Endothelial cell of umbilical vein (primary cell): ENCODE measurements around the gene LZTS3. TPM values are rescaled to one million over a fixed set of nuclear protein-coding genes. Genes with fewer than 3 reads are reported as not detected.

Experiments used
- BruUV-seq: library from RNA; stranded (reverse); fragments of 400-500 nt; replicated peaks from 2 replicates; lab custom pipeline; 2021; lab: Mats Ljungman, UMichigan
- CTCF ChIA-PET: fragments of 300-600, 350-600 bp; sonication (Branson Sonifier 250); formaldehyde crosslinking; loops from one replicate; lab custom pipeline; 2021; ENCODE audit warnings: antibody characterized with exemption, inconsistent platforms; lab: Charles Lee
- POLR2A ChIA-PET: fragments of 300-600, 350-600 bp; sonication (Branson Sonifier 250); formaldehyde crosslinking; loops from one replicate; lab custom pipeline; 2021; ENCODE audit warnings: antibody characterized with exemption, inconsistent platforms; lab: Charles Lee
- DNase-seq: peaks from one replicate; pipeline ENCODE4 v3.0.0-alpha.2; 2011; ENCODE audit warnings: low read depth, low spot score
- FAIRE-seq: peaks from 2 replicates; lab custom pipeline; 2011; peaks lifted over from hg19 to GRCh38; lab: Jason Lieb, UNC
- H2AFZ ChIP-seq: 2 replicates; pipeline ENCODE4 v1.6.0; 2012; ENCODE audit warnings: low read depth, low read length, control low read depth, inconsistent platforms
- H3K27ac ChIP-seq: 2 replicates; pipeline ENCODE4 v1.5.1; 2011; ENCODE audit warnings: low read depth, mild to moderate bottlenecking, control low read depth, low read length, moderate library complexity; ENCODE audit not compliant: insufficient read depth
- H3K27me3 ChIP-seq, 2 experiments: 2 replicates each; pipeline versions ENCODE4 v1.6.0 to v1.6.1; 2011; ENCODE audit warnings: low read length in 2 of 2, mixed read lengths in 1 of 2; ENCODE audit not compliant: control insufficient read depth in 2 of 2, insufficient read depth in 2 of 2
- H3K36me3 ChIP-seq, 2 experiments: 2 replicates in 1 of 2; 3 replicates in 1 of 2; pipeline ENCODE4 v1.5.1; 2011; ENCODE audit warnings: low read length in 2 of 2, mild to moderate bottlenecking in 1 of 2, moderate library complexity in 1 of 2; ENCODE audit not compliant: control insufficient read depth in 2 of 2, insufficient read depth in 2 of 2; ENCODE audit errors: extremely low read depth in 1 of 2
- H3K4me1 ChIP-seq: 3 replicates; pipeline ENCODE4 v1.5.1; 2011; ENCODE audit warnings: mild to moderate bottlenecking, low read length; ENCODE audit not compliant: control insufficient read depth, insufficient read depth; ENCODE audit errors: extremely low read depth
- H3K4me2 ChIP-seq: 2 replicates; pipeline ENCODE4 v1.6.1; 2011; ENCODE audit warnings: low read length, control low read depth, mixed read lengths; ENCODE audit not compliant: insufficient read depth
- H3K4me3 ChIP-seq, 3 experiments: fragments of 200-600 bp in 1 of 3; sonication (generic), shearing (Covaris generic) in 1 of 3; replicated peaks in 1 of 3; 2 replicates each; pipeline ENCODE4 v1.5.1; 2011 to 2016; ENCODE audit warnings: control low read depth in 3 of 3, low read length in 3 of 3, mild to moderate bottlenecking in 2 of 3, inconsistent platforms in 1 of 3, low read depth in 1 of 3, moderate library complexity in 1 of 3; ENCODE audit not compliant: insufficient read depth in 1 of 3
- H3K79me2 ChIP-seq: 2 replicates; pipeline ENCODE4 v1.6.0; 2012; ENCODE audit warnings: low read length, inconsistent platforms; ENCODE audit not compliant: control insufficient read depth, insufficient read depth
- H3K9ac ChIP-seq: replicated peaks from 2 replicates; pipeline ENCODE3; 2011; ENCODE audit warnings: low read length, control low read depth; ENCODE audit not compliant: insufficient read depth; ENCODE audit errors: extremely low read depth
- H3K9me1 ChIP-seq: replicated peaks from 3 replicates; pipeline ENCODE4 v1.6.0; 2011; ENCODE audit warnings: mild to moderate bottlenecking, low read length; ENCODE audit not compliant: control insufficient read depth, insufficient read depth; ENCODE audit errors: extremely low read depth
- H3K9me3 ChIP-seq: replicated peaks from 2 replicates; pipeline ENCODE4 v1.5.1; 2012; ENCODE audit warnings: low read length, inconsistent platforms; ENCODE audit not compliant: control insufficient read depth, insufficient read depth
- H4K20me1 ChIP-seq: replicated peaks from 2 replicates; pipeline ENCODE3; 2011; ENCODE audit warnings: mild to moderate bottlenecking, low read length; ENCODE audit not compliant: control insufficient read depth, insufficient read depth; ENCODE audit errors: extremely low read depth
- EZH2 ChIP-seq: IDR thresholded peaks from 2 replicates; pipeline ENCODE4 v1.6.1; 2012; ENCODE audit warnings: borderline replicate concordance, low read depth, mild to moderate bottlenecking, moderate library complexity, low read length, inconsistent platforms; ENCODE audit not compliant: severe bottlenecking
- FOS ChIP-seq: IDR thresholded peaks from 2 replicates; pipeline ENCODE4 v1.6.1; 2011; ENCODE audit warnings: mild to moderate bottlenecking, low read length, moderate library complexity, borderline replicate concordance; ENCODE audit not compliant: insufficient read depth
- GATA2 ChIP-seq: IDR thresholded peaks from 2 replicates; pipeline ENCODE4 v1.7.0; 2011; ENCODE audit warnings: low read depth, mild to moderate bottlenecking, moderate library complexity, mixed read lengths, low read length; ENCODE audit not compliant: insufficient read length, insufficient read depth
- JUN ChIP-seq: IDR thresholded peaks from 2 replicates; pipeline ENCODE4 v1.6.1; 2011; ENCODE audit warnings: borderline replicate concordance, low read depth; ENCODE audit not compliant: insufficient read length, insufficient read depth
- MYC ChIP-seq: IDR thresholded peaks from one replicate; pipeline ENCODE4 v1.6.1; 2011; ENCODE audit warnings: mild to moderate bottlenecking, low read depth, low read length
- POLR2A ChIP-seq: IDR thresholded peaks from 2 replicates; pipeline ENCODE4 v1.6.1; 2012; ENCODE audit warnings: low read depth, mild to moderate bottlenecking, control low read depth, low read length
- POLR2AphosphoS5 ChIP-seq: IDR thresholded peaks from 2 replicates; pipeline ENCODE4 v1.6.1; 2012; ENCODE audit warnings: low read depth, mild to moderate bottlenecking, control low read depth, low read length, moderate library complexity; ENCODE audit not compliant: insufficient read depth
- dilution Hi-C: fragments of 300-500 bp; cut with MboI; formaldehyde crosslinking; loops from one replicate; pipeline ENCODE4 v1.15.0; 2019; ENCODE audit warnings: low sequenced_read_pairs; ENCODE audit not compliant: extremely low pct_ligation_motif_present
- intact Hi-C: fragments of 100-400 bp; cut with micrococcal nuclease; formaldehyde crosslinking; loops from one replicate; pipeline ENCODE4 v1.10.0; 2022
- polyA plus RNA-seq, 4 experiments: library from polyadenylated mRNA; depleted of rRNA in 3 of 4; stranded (reverse) in 3 of 4; unstranded in 1 of 4; fragments of >200 nt; gene quantifications; 2 replicates each; pipeline versions ENCODE4 v1.2.1 to v1.2.3, GENCODE V29; 2011 to 2012; ENCODE audit warnings: missing spikeins in 1 of 4
- total RNA-seq: library from RNA; stranded (reverse); gene quantifications from 2 replicates; pipeline ENCODE4 v1.2.3, GENCODE V29; 2021
- TF ChIP-seq, protein P1 (sequence below): IDR thresholded peaks from 2 replicates; pipeline ENCODE4 v1.6.1; 2011; ENCODE audit not compliant: insufficient read depth, insufficient read length
- TF ChIP-seq, protein P2 (sequence below), 2 donors: IDR thresholded peaks; 1 replicate in 1 of 2; 2 replicates in 1 of 2; pipeline ENCODE4 v1.5.1; 2011; ENCODE audit warnings: low read length in 2 of 2, mild to moderate bottlenecking in 2 of 2, moderate library complexity in 2 of 2, control low read depth in 1 of 2, inconsistent platforms in 1 of 2, low read depth in 1 of 2; ENCODE audit not compliant: insufficient read depth in 1 of 2; ENCODE audit errors: extremely low read depth in 1 of 2

The LZTS3 gene
- total and polyA plus RNA-seq, 2 donors (not counting 3 experiments of a cell fraction or from before 2014, with no cell fraction given), result 4.5 to 5.7 TPM

DNA sequence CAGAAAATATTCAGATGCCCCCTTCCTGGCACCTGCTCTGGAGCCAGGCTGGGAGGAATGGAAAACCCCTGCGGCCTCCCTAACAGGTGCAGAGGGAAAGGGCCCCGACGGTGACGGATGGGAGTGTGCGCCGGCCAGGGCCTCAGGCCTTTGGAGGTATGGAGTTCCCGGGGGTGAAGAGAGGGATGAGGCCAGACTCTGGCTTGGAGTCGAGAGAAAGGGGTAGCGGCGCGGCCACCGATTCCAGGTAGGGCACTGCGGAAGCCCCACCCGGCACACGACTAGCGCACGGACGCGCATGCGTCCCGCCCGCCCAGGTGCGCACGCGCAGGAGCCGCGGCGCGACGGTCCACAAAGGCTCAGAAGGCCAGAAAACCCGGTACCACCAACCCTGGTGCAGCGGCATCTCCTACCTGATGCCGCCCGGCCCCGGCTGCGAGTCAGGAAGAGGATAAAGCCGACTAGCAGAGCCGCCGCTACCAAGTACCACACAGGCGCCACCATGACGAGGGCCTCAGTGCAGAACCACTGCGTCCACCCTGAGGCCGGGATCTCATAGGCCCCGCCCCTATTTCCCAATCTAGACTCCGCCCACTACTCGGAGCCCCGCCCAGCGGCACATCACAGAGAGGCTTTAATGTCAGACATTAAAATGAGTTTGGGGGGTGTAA lies 30.9 kb upstream of the LZTS3 start, which contains the start of gene DDRGK1:
DDRGK1 (minus strand) TSS at position 559 of the 671 bp plus-strand sequence; CDS start at position 504, 55 bp downstream.
- BruUV-seq, result TSS peak; percentile 41
- dilution Hi-C loops, result no loop called here
- intact Hi-C loops, result loop anchor here (2.0 kb wide), 1 partner anchor 31 kb away; the partner anchor contains the start of gene LZTS3
- Histone ChIP-seq H3K79me2 (peaks cover 18% of the 10 kb centered on the region), H3K9ac (peak within 1 kb of the TSS; percentile 81), H2AFZ (peak within 1 kb of the TSS; percentile 71), H3K9me3 (no peaks in the 10 kb centered on the region), H3K9me1 (no peaks in the 10 kb centered on the region), H3K4me2 (peak within 1 kb of the TSS; percentile 81), H3K4me3 (peak within 1 kb of the TSS; percentile 40 to 71 (median 69)), H3K27me3 (no peaks in the 10 kb centered on the region), H4K20me1 (no peaks in the 10 kb centered on the region), H3K27ac (peak within 1 kb of the TSS; percentile 35), H3K36me3 (peaks cover 9 to 12% of the 10 kb centered on the region in 2 experiments), H3K4me1 (peaks cover 15% of the 10 kb centered on the region)
- ChIA-PET CTCF (interaction anchor here (1.8 to 2.1 kb wide), 2 partner anchors 112 to 151 kb away, joined by 5 to 6 read pairs; no protein-coding TSS in a partner anchor), POLR2A (no interaction called here)
- TF ChIP-seq GATA2 (no peak), POLR2A (peak; percentile 95), EZH2 (no peak)
- peak; percentile 94 for FAIRE-seq
- peak; percentile 84 for DNase-seq

DNA sequence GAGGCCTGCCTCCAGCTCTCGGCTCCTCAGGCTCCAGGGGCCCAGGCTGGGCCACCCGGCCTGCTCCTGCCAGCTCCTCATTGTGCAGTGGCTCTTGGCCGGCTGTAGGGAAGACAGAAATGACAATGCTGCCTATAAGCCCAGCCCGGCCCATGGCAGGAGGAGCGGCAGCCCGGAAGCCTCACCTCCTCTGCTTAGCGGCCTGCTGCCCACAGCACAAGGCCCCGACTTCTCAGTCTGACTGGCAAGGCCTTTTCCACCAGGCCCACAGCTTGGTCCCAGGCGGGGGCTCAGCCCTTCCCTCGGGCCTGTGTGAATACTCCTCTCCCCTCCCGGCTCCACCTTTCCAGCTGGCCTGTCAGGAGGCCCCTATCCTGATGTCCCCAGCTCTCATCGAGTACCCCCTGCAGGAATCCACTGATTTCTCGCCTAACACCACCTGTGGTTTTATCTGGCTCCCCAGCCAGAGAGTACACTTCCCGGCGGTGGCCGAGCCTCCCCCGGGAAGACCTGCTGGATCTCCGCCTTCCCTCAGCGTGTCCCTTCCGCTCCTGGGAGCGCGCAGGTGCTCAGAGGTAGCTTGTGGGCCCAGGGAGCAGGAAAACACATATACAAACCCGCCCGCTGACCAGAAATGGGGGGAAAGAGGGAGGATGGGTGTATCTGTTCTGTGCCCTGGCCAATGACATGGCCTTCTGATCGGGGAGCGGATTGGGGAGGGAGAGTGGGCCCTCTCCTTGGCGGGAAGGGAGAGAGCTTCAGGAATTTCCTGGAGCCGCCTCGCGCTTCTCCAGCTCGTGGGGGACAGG lies 30.2 kb upstream of the LZTS3 start:
- Histone ChIP-seq H3K36me3 (peaks cover 10 to 14% of the 10 kb centered on the region in 2 experiments), H3K4me2 (peak overlapping the region; percentile 81), H3K4me1 (peaks cover 11% of the 10 kb centered on the region), H3K27me3 (no peaks in the 10 kb centered on the region), H3K4me3 (peak overlapping the region; percentile 40 to 71 (median 69)), H2AFZ (peak overlapping the region; percentile 71), H3K9me3 (no peaks in the 10 kb centered on the region), H3K9ac (peak overlapping the region; percentile 81), H3K9me1 (no peaks in the 10 kb centered on the region), H3K79me2 (peaks cover 18% of the 10 kb centered on the region), H4K20me1 (no peaks in the 10 kb centered on the region), H3K27ac (peak overlapping the region; percentile 35)
- CTCF ChIA-PET, result interaction anchor here (1.1 to 2.1 kb wide), 5 partner anchors 44 to 150 kb away, joined by 3 to 6 read pairs (median 4); partner anchors contain the start of genes FASTKD5 and UBOX5
- TF ChIP-seq JUN, result no peak
- no peak for TF ChIP-seq MYC
- TF ChIP-seq, protein P1, sequence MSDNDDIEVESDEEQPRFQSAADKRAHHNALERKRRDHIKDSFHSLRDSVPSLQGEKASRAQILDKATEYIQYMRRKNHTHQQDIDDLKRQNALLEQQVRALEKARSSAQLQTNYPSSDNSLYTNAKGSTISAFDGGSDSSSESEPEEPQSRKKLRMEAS, result no peak
- no peak for TF ChIP-seq POLR2AphosphoS5
- TF ChIP-seq FOS, result no peak
- TF ChIP-seq, protein P2, sequence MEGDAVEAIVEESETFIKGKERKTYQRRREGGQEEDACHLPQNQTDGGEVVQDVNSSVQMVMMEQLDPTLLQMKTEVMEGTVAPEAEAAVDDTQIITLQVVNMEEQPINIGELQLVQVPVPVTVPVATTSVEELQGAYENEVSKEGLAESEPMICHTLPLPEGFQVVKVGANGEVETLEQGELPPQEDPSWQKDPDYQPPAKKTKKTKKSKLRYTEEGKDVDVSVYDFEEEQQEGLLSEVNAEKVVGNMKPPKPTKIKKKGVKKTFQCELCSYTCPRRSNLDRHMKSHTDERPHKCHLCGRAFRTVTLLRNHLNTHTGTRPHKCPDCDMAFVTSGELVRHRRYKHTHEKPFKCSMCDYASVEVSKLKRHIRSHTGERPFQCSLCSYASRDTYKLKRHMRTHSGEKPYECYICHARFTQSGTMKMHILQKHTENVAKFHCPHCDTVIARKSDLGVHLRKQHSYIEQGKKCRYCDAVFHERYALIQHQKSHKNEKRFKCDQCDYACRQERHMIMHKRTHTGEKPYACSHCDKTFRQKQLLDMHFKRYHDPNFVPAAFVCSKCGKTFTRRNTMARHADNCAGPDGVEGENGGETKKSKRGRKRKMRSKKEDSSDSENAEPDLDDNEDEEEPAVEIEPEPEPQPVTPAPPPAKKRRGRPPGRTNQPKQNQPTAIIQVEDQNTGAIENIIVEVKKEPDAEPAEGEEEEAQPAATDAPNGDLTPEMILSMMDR (IDR thresholded peaks at IDR 0.05; ENCODE audit: extremely low read depth in 1 of 2, insufficient read depth in 1 of 2, low read depth in 1 of 2, low read length in 2 of 2), result no peak
- TF ChIP-seq GATA2, result no peak
- TF ChIP-seq EZH2, result no peak
- no peak for TF ChIP-seq POLR2A
- DNase-seq (peak; percentile 24), FAIRE-seq (no peak)
- BruUV-seq, result no TSS peak
- intact Hi-C loops (loop anchor here (2.0 kb wide), 1 partner anchor 31 kb away; the partner anchor contains the start of gene LZTS3), dilution Hi-C loops (no loop called here)
- POLR2A ChIA-PET, result no interaction called here
